HL-60 (cell line): ENCODE data around the gene TNRC6A.

ENCODE experiments used
- DNase-seq, 2 experiments: peaks; one replicate each; pipeline ENCODE4 v3.0.0-alpha.2; 2010 to 2020; ENCODE audit warnings: low read depth in 1 of 2, low spot score in 1 of 2
- H3K27ac ChIP-seq: fragments of 250-450 bp; sonication (Bioruptor Pico); replicated peaks from 2 replicates; pipeline ENCODE4 v1.5.1; 2020; ENCODE audit warnings: mild to moderate bottlenecking, moderate library complexity
- H3K27me3 ChIP-seq: fragments of 250-450 bp; sonication (Bioruptor Pico); 2 replicates; pipeline ENCODE4 v1.5.1; 2021; ENCODE audit warnings: mild to moderate bottlenecking, moderate library complexity; ENCODE audit not compliant: insufficient read depth, poor library complexity, severe bottlenecking
- H3K4me3 ChIP-seq: replicated peaks from 2 replicates; pipeline ENCODE4 v1.5.1; 2011; ENCODE audit warnings: mild to moderate bottlenecking, control low read depth, low read length; ENCODE audit not compliant: insufficient read depth
- CTCF ChIP-seq: IDR thresholded peaks from one replicate; pipeline ENCODE4 v1.5.1; 2011; ENCODE audit warnings: low read length, control low read depth, inconsistent platforms; ENCODE audit not compliant: insufficient read depth
- GABPA ChIP-seq: IDR thresholded peaks from 2 replicates; pipeline ENCODE4 v1.6.1; 2012; ENCODE audit warnings: low read depth
- POLR2AphosphoS5 ChIP-seq: IDR thresholded peaks from 2 replicates; pipeline ENCODE4 v1.6.1; 2012; ENCODE audit warnings: low read depth
- REST ChIP-seq: IDR thresholded peaks from 2 replicates; pipeline ENCODE4 v1.6.1; 2012; ENCODE audit warnings: low read depth; ENCODE audit not compliant: insufficient replicate concordance
- SPI1 ChIP-seq: IDR thresholded peaks from 2 replicates; pipeline ENCODE4 v1.6.1; 2012; ENCODE audit warnings: low read depth, mild to moderate bottlenecking, borderline replicate concordance

The TNRC6A gene

GRCh38 chr16:24853169-24853824 lies 123.8 kb downstream of the TNRC6A start:
- H3K27ac ChIP-seq: no peak overlapping the region
- H3K27me3 ChIP-seq: no peaks in the 10 kb centered on the region
- TF ChIP-seq POLR2AphosphoS5 (no peak), SPI1 (no peak), CTCF (no peak), REST (no peak), GABPA (no peak)
- DNase-seq: no peak
- H3K4me3 ChIP-seq: no peak overlapping the region

- no peak overlapping the region for H3K4me3 ChIP-seq
- no peak for DNase-seq
- no peak overlapping the region for H3K27ac ChIP-seq
- no peaks in the 10 kb centered on the region for H3K27me3 ChIP-seq
- TF ChIP-seq GABPA (no peak), CTCF (no peak), POLR2AphosphoS5 (no peak), SPI1 (no peak), REST (no peak)
Observed at GRCh38 chr16:24853830-24854229, 124.4 kb downstream of the TNRC6A start.

- no peaks in the 10 kb centered on the region for H3K27me3 ChIP-seq
- no peak overlapping the region for H3K4me3 ChIP-seq
- no peak for DNase-seq
- TF ChIP-seq GABPA (no peak), CTCF (no peak), REST (no peak), SPI1 (no peak), POLR2AphosphoS5 (no peak)
- no peak overlapping the region for H3K27ac ChIP-seq
Observed at GRCh38 chr16:24854607-24855171, 125.2 kb downstream of the TNRC6A start.
